Panc1 (cell line): Measurements from ENCODE around the gene ATXN7. TPM values are rescaled to one million over a fixed set of nuclear protein-coding genes. Genes with fewer than 3 reads are reported as not detected.

Experiments used
- ATAC-seq: fragments of 200-7000 bp; cut with Tn5 transposase; 2 replicates; pipeline ENCODE4 v1.9.1; 2020; ENCODE audit warnings: mild to moderate bottlenecking, moderate library complexity
- BruUV-seq: library from RNA; stranded (reverse); fragments of 400-500 nt; replicated peaks from 2 replicates; lab custom pipeline; 2021; lab: Mats Ljungman, UMichigan
- CTCF ChIA-PET: fragments of 300-600 bp; sonication (Branson Sonifier 250); formaldehyde crosslinking; loops from one replicate; lab custom pipeline; 2022; ENCODE audit warnings: antibody characterized with exemption; lab: Charles Lee
- POLR2A ChIA-PET: fragments of 300-600 bp; sonication (Branson Sonifier 250); formaldehyde crosslinking; loops from one replicate; lab custom pipeline; 2022; ENCODE audit warnings: antibody characterized with exemption; lab: Charles Lee
- DNase-seq: peaks from one replicate; pipeline ENCODE4 v3.0.0-alpha.2; 2010; ENCODE audit warnings: low read depth, low spot score
- H3K27ac ChIP-seq: 2 replicates; pipeline ENCODE4 v1.5.1; 2011; ENCODE audit warnings: mild to moderate bottlenecking, low read length, inconsistent platforms
- H3K27me3 ChIP-seq: fragments of 200-500 bp; sonication (Bioruptor generic); 2 replicates; pipeline ENCODE4 v1.6.0; 2014; ENCODE audit warnings: low read length, inconsistent platforms; ENCODE audit not compliant: control insufficient read depth, insufficient read depth
- H3K36me3 ChIP-seq: fragments of 200-500 bp; sonication (Bioruptor generic); 2 replicates; pipeline ENCODE4 v1.5.1; 2014; ENCODE audit warnings: inconsistent platforms, mild to moderate bottlenecking, low read length, moderate library complexity; ENCODE audit not compliant: control insufficient read depth, insufficient read depth
- H3K4me1 ChIP-seq: 2 replicates; pipeline ENCODE4 v1.5.1; 2011; ENCODE audit warnings: inconsistent platforms, mild to moderate bottlenecking, low read length, moderate library complexity; ENCODE audit not compliant: control insufficient read depth, insufficient read depth
- H3K4me3 ChIP-seq, 2 experiments: 2 replicates each; pipeline ENCODE4 v1.5.1; 2011 to 2012; ENCODE audit warnings: low read depth in 2 of 2, low read length in 2 of 2, mild to moderate bottlenecking in 2 of 2, inconsistent platforms in 1 of 2, moderate library complexity in 1 of 2
- H3K9me3 ChIP-seq: fragments of 200-500 bp; sonication (Bioruptor generic); 2 replicates; pipeline ENCODE4 v1.5.1; 2014; ENCODE audit warnings: low read depth, mild to moderate bottlenecking, inconsistent platforms, low read length, moderate library complexity; ENCODE audit not compliant: control insufficient read depth, insufficient read depth
- CTCF ChIP-seq: fragments of 450-650 bp; IDR thresholded peaks from 2 replicates; pipeline ENCODE4 v1.5.1; 2017; ENCODE audit warnings: mild to moderate bottlenecking
- POLR2AphosphoS5 ChIP-seq: IDR thresholded peaks from 2 replicates; pipeline ENCODE4 v1.6.1; 2012; ENCODE audit warnings: mild to moderate bottlenecking, low read depth, low read length, moderate library complexity
- REST ChIP-seq, 2 experiments: IDR thresholded peaks; 2 replicates each; pipeline ENCODE4 v1.6.1; 2011 to 2012; ENCODE audit warnings: low read depth in 2 of 2, control low read depth in 1 of 2, low read length in 1 of 2, mild to moderate bottlenecking in 1 of 2, moderate library complexity in 1 of 2; ENCODE audit not compliant: insufficient read depth in 1 of 2
- SIN3A ChIP-seq: IDR thresholded peaks from 2 replicates; pipeline ENCODE4 v1.6.1; 2012; ENCODE audit warnings: low read depth, mild to moderate bottlenecking, low read length, moderate library complexity, borderline replicate concordance; ENCODE audit not compliant: insufficient read depth
- TCF7L2 ChIP-seq: IDR thresholded peaks from 2 replicates; pipeline ENCODE4 v1.6.1; 2011; ENCODE audit warnings: mild to moderate bottlenecking, low read depth, low read length, inconsistent platforms
- in situ Hi-C: cut with HindIII; loops from 2 replicates; pipeline ENCODE4 v1.10.0; 2016; ENCODE audit warnings: low sequenced_read_pairs, low pct_unique_long_range_greater_than_20kb
- intact Hi-C: fragments of 100-400 bp; cut with micrococcal nuclease; formaldehyde crosslinking; loops from one replicate; pipeline ENCODE4 v1.10.0; 2022; ENCODE audit not compliant: unreplicated experiment
- total RNA-seq: library from RNA; stranded (reverse); gene quantifications from one replicate; pipeline ENCODE4 v1.2.1, GENCODE V29; 2021; ENCODE audit not compliant: unreplicated experiment

The ATXN7 gene
- total RNA-seq, 1 experiment from 2014 or later: 17.3 TPM

GRCh38 chr3:63980019-63980418 is 116.4 kb downstream of the ATXN7 start:
- H3K4me1 ChIP-seq: no peaks in the 10 kb centered on the region
- H3K27me3 ChIP-seq: no peaks in the 10 kb centered on the region
- DNase-seq (no peak), ATAC-seq (no peak)
- no peak overlapping the region for H3K4me3 ChIP-seq
- POLR2A ChIA-PET: no interaction called here
- BruUV-seq: no TSS peak
- no peak for TF ChIP-seq REST (IDR thresholded peaks at IDR 0.05; ENCODE audit: insufficient read depth in 1 of 2, low read depth in 2 of 2, low read length in 1 of 2)
- no peak for TF ChIP-seq SIN3A
- TF ChIP-seq TCF7L2: no peak
- no peaks in the 10 kb centered on the region for H3K9me3 ChIP-seq
- intact Hi-C loops (no loop called here), in situ Hi-C loops (no loop called here)
- H3K27ac ChIP-seq: no peak overlapping the region
- peaks cover 6% of the 10 kb centered on the region for H3K36me3 ChIP-seq
- CTCF ChIA-PET: no interaction called here

GRCh38 chr3:63980830-63981498 is 117.3 kb downstream of the ATXN7 start:
- ATAC-seq (no peak), DNase-seq (no peak)
- no peaks in the 10 kb centered on the region for H3K4me1 ChIP-seq
- H3K36me3 ChIP-seq: peaks cover 6% of the 10 kb centered on the region
- no peak overlapping the region for H3K4me3 ChIP-seq
- no peak overlapping the region for H3K27ac ChIP-seq
- H3K27me3 ChIP-seq: no peaks in the 10 kb centered on the region
- intact Hi-C loops: no loop called here
- TF ChIP-seq SIN3A: no peak
- no peak for TF ChIP-seq REST (IDR thresholded peaks at IDR 0.05; ENCODE audit: insufficient read depth in 1 of 2, low read depth in 2 of 2, low read length in 1 of 2)
- no peak for TF ChIP-seq CTCF
- no peak for TF ChIP-seq TCF7L2
- no peak for TF ChIP-seq POLR2AphosphoS5
- no peaks in the 10 kb centered on the region for H3K9me3 ChIP-seq
- POLR2A ChIA-PET: no interaction called here
- in situ Hi-C loops: no loop called here
- CTCF ChIA-PET: no interaction called here
- no TSS peak for BruUV-seq
